HCT116 (cell line): ENCODE measurements around the gene TLR9. TPM values are rescaled to one million over a fixed set of nuclear protein-coding genes. Genes with fewer than 3 reads are reported as not detected.

Experiments used
- ATAC-seq: fragments of 200-7000 bp; cut with Tn5 transposase; 2 replicates; pipeline ENCODE4 v1.9.1; 2020; ENCODE audit warnings: mild to moderate bottlenecking, moderate library complexity
- BruUV-seq: library from RNA; stranded (reverse); fragments of 400-500 nt; replicated peaks from 2 replicates; lab custom pipeline; 2021; lab: Mats Ljungman, UMichigan
- CTCF ChIA-PET: fragments of 300-600 bp; sonication (Branson Sonifier 250); formaldehyde crosslinking; loops from one replicate; lab custom pipeline; 2021; ENCODE audit warnings: antibody characterized with exemption; lab: Charles Lee
- POLR2A ChIA-PET: fragments of 300-600, 350-600 bp; sonication (Branson Sonifier 250); formaldehyde crosslinking; loops from one replicate; lab custom pipeline; 2021; ENCODE audit warnings: antibody characterized with exemption; lab: Charles Lee
- RAD21 ChIA-PET, 2 experiments: fragments of 300-600 bp; sonication (Branson Sonifier 250); formaldehyde crosslinking; loops; one replicate each; lab custom pipeline; 2023; ENCODE audit warnings: low total read pairs in 2 of 2; ENCODE audit not compliant: uncharacterized antibody in 2 of 2, unreplicated experiment in 2 of 2, low non-redundant PET in 1 of 2; lab: Charles Lee
- DNase-seq: peaks from one replicate; pipeline ENCODE4 v3.0.0-alpha.2; 2010; ENCODE audit warnings: low read depth, low spot score
- H2AFZ ChIP-seq: fragments of 200-600 bp; shearing (Covaris generic), sonication (generic); 2 replicates; pipeline ENCODE4 v1.6.1; 2017; ENCODE audit warnings: low read depth, mixed run types, mixed read lengths, antibody characterized with exemption, low read length; ENCODE audit not compliant: poor library complexity, severe bottlenecking
- H3K27ac ChIP-seq: 2 replicates; pipeline ENCODE4 v1.5.1; 2012; ENCODE audit warnings: low read depth, low read length
- H3K27me3 ChIP-seq: fragments of 200-600 bp; sonication (generic); 2 replicates; pipeline ENCODE4 v1.6.1; 2016; ENCODE audit warnings: mixed run types, low read length, mixed read lengths; ENCODE audit not compliant: insufficient read depth
- H3K36me3 ChIP-seq, 2 experiments: fragments of 200-500 bp in 1 of 2; fragments of 200-600 bp in 1 of 2; sonication (Bioruptor generic) in 1 of 2; sonication (generic) in 1 of 2; 2 replicates each; pipeline versions ENCODE4 v1.5.1 to v1.6.1; 2014 to 2016; ENCODE audit warnings: low read length in 2 of 2, inconsistent platforms in 1 of 2, mixed read lengths in 1 of 2, mixed run types in 1 of 2; ENCODE audit not compliant: insufficient read depth in 2 of 2, control insufficient read depth in 1 of 2
- H3K4me1 ChIP-seq, 2 experiments: fragments of 200-600 bp in 1 of 2; sonication (generic) in 1 of 2; 2 replicates each; pipeline versions ENCODE4 v1.5.1 to v1.6.1; 2012 to 2017; ENCODE audit warnings: low read length in 2 of 2, inconsistent platforms in 1 of 2, mild to moderate bottlenecking in 1 of 2, mixed read lengths in 1 of 2, mixed run types in 1 of 2, moderate library complexity in 1 of 2; ENCODE audit not compliant: insufficient read depth in 2 of 2, control insufficient read depth in 1 of 2
- H3K4me2 ChIP-seq: fragments of 200-600 bp; sonication (generic); 2 replicates; pipeline ENCODE4 v1.6.1; 2017; ENCODE audit warnings: mixed run types, low read length, mixed read lengths
- H3K4me3 ChIP-seq, 2 experiments: fragments of 200-600 bp in 1 of 2; sonication (generic) in 1 of 2; replicated peaks in 1 of 2; 2 replicates each; pipeline ENCODE4 v1.5.1; 2011 to 2016; ENCODE audit warnings: low read length in 2 of 2, control low read depth in 1 of 2, low read depth in 1 of 2, mild to moderate bottlenecking in 1 of 2, mixed read lengths in 1 of 2, mixed run types in 1 of 2
- H3K79me2 ChIP-seq: fragments of 200-600 bp; sonication (generic); 2 replicates; pipeline ENCODE4 v1.6.1; 2017; ENCODE audit warnings: mild to moderate bottlenecking, mixed run types, low read length, moderate library complexity, mixed read lengths; ENCODE audit not compliant: insufficient read depth
- H3K9ac ChIP-seq: fragments of 200-600 bp; sonication (generic); 2 replicates; pipeline ENCODE4 v1.6.1; 2016; ENCODE audit warnings: low read length, mixed read lengths
- H3K9me2 ChIP-seq: fragments of 200-600 bp; sonication (generic), shearing (Covaris generic); 2 replicates; pipeline ENCODE4 v1.6.1; 2017; ENCODE audit warnings: mixed run types, mild to moderate bottlenecking, moderate library complexity; ENCODE audit not compliant: insufficient read depth
- H3K9me3 ChIP-seq, 2 experiments: fragments of 200-500 bp in 1 of 2; fragments of 200-600 bp in 1 of 2; sonication (Bioruptor generic) in 1 of 2; sonication (generic) in 1 of 2; 2 replicates each; pipeline ENCODE4 v1.6.1; 2014 to 2017; ENCODE audit warnings: low read length in 2 of 2, mixed read lengths in 2 of 2, inconsistent platforms in 1 of 2, low read depth in 1 of 2, mild to moderate bottlenecking in 1 of 2, mixed run types in 1 of 2, moderate library complexity in 1 of 2; ENCODE audit not compliant: control insufficient read depth in 1 of 2, insufficient read depth in 1 of 2
- H4K20me1 ChIP-seq: fragments of 200-600 bp; sonication (generic), shearing (Covaris generic); 2 replicates; pipeline ENCODE4 v1.6.1; 2017; ENCODE audit warnings: mixed run types, mild to moderate bottlenecking, moderate library complexity; ENCODE audit not compliant: insufficient read depth
- FOSL1 ChIP-seq: IDR thresholded peaks from 2 replicates; pipeline ENCODE4 v1.6.1; 2012; ENCODE audit warnings: low read depth
- JUND ChIP-seq: IDR thresholded peaks from 2 replicates; pipeline ENCODE4 v1.6.1; 2012
- intact Hi-C: fragments of 100-400 bp; cut with micrococcal nuclease; formaldehyde crosslinking; loops from 2 replicates; pipeline ENCODE4 v1.10.0; 2022
- total RNA-seq: library from RNA; stranded (reverse); gene quantifications from one replicate; pipeline ENCODE4 v1.2.1, GENCODE V29; 2021; ENCODE audit not compliant: unreplicated experiment
- TF ChIP-seq, protein P1 (sequence below), 3 experiments: fragments of 200-600 bp in 1 of 3; sonication (generic) in 1 of 3; IDR thresholded peaks in 2 of 3; conservative IDR thresholded peaks in 1 of 3; 2 replicates each; pipeline ENCODE4 v1.5.1; 2012 to 2017; ENCODE audit warnings: low read depth in 2 of 3, low read length in 2 of 3, antibody characterized with exemption in 1 of 3, borderline replicate concordance in 1 of 3, control low read depth in 1 of 3, mild to moderate bottlenecking in 1 of 3, mixed read lengths in 1 of 3, mixed run types in 1 of 3, moderate library complexity in 1 of 3; ENCODE audit not compliant: insufficient read depth in 1 of 3

Gene TLR9
- total RNA-seq, 1 experiment from 2014 or later: 0.15 TPM

DNA sequence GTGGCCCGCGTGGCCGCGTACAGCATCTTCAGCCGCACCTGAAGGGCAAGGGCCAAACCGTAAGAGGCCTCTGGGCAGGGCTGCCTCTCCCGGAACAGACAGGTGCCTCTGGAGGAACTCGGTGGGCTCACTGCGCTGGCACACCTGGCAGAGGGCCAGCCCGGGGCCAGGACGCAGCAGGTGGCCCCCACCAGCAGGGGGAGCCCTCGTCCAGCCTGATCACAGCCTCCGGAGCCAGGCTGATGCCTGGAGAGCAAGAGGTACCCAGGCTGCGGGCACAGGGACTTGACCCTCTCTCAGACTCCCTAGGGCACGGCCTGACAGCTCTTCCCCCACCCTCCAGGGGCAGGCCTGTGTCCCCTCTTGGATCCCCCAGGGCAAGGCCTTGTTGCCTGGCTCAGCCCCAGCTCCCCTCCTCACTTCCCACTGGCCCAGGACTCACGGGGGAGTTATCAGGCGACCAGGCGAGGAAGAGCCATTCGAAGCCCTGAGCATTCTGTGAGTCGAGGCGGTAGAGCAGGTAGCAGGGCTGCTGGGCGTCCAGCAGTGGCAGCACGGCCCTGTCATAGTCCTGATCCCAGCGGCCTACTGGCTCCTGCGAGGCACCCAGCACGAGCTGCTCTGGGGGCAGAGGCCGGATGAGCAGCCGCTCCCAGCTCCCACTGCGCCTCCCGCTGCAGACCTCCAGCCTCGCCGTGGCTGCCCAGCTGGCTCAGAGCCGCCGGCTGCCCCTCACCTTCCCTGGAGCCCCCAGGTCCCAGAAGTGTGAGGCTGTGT lies 6.2 kb upstream of the TLR9 start:
- no peak overlapping the region for H3K4me3 ChIP-seq
- ChIA-PET POLR2A (interaction anchor here (1.0 to 1.4 kb wide), 2 partner anchors 9 to 47 kb away, joined by 3 to 4 read pairs; partner anchors contain the start of gene WDR82), RAD21 (interaction anchor here in 1 of 2 experiments (0.6 kb wide), 2 partner anchors 11 to 103 kb away, joined by 3 to 5 read pairs; no protein-coding TSS in a partner anchor), CTCF (interaction anchor here (0.6 to 2.8 kb wide), 10 partner anchors 9 to 153 kb away, joined by 3 to 37 read pairs (median 4); partner anchors contain the start of gene WDR82)
- peak; percentile 75 for ATAC-seq
- H3K9me3 ChIP-seq: no peaks in the 10 kb centered on the region
- intact Hi-C loops: loop anchor here (1.0 kb wide), 1 partner anchor 108 kb away; no protein-coding TSS in a partner anchor
- no TSS peak for BruUV-seq
- TF ChIP-seq JUND (no peak), FOSL1 (no peak)
- TF ChIP-seq, protein P1, sequence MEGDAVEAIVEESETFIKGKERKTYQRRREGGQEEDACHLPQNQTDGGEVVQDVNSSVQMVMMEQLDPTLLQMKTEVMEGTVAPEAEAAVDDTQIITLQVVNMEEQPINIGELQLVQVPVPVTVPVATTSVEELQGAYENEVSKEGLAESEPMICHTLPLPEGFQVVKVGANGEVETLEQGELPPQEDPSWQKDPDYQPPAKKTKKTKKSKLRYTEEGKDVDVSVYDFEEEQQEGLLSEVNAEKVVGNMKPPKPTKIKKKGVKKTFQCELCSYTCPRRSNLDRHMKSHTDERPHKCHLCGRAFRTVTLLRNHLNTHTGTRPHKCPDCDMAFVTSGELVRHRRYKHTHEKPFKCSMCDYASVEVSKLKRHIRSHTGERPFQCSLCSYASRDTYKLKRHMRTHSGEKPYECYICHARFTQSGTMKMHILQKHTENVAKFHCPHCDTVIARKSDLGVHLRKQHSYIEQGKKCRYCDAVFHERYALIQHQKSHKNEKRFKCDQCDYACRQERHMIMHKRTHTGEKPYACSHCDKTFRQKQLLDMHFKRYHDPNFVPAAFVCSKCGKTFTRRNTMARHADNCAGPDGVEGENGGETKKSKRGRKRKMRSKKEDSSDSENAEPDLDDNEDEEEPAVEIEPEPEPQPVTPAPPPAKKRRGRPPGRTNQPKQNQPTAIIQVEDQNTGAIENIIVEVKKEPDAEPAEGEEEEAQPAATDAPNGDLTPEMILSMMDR (IDR thresholded peaks at IDR 0.05 in 2 of 3, conservative IDR thresholded peaks at IDR 0.05 in 1 of 3; ENCODE audit: borderline replicate concordance in 1 of 3, insufficient read depth in 1 of 3, low read depth in 2 of 3, low read length in 2 of 3): peak in 2 of 3 experiments; percentile 92 to 97; a peak in 4 of 6 replicates
- no peak overlapping the region for H3K27ac ChIP-seq
- no peaks in the 10 kb centered on the region for H3K9me2 ChIP-seq
- DNase-seq: no peak
- H3K27me3 ChIP-seq: no peaks in the 10 kb centered on the region
- no peaks in the 10 kb centered on the region for H4K20me1 ChIP-seq
- H3K36me3 ChIP-seq: peaks cover 17% of the 10 kb centered on the region in 2 experiments; a peak in 3 of 4 replicates
- no peak overlapping the region for H3K9ac ChIP-seq
- peaks cover 10% of the 10 kb centered on the region for H3K79me2 ChIP-seq
- H2AFZ ChIP-seq: no peak overlapping the region
- H3K4me1 ChIP-seq: peaks cover 3 to 6% of the 10 kb centered on the region in 2 experiments; a peak in 3 of 4 replicates
- no peak overlapping the region; the same call in 1 of the 2 replicates for H3K4me2 ChIP-seq
